GM19455 (cell line): ENCODE results near the gene SCN9A.
"Not testable (repeated sequence)": the region's sequence is repeated elsewhere in the genome, so short reads cannot be mapped to it uniquely, and the experiment has no call there.

ENCODE experiments used
- ATAC-seq: cut with Tn5 transposase; IDR thresholded peaks from one replicate; pipeline ENCODE4 v1.9.1; 2021; ENCODE audit not compliant: unreplicated experiment

The SCN9A gene

DNA sequence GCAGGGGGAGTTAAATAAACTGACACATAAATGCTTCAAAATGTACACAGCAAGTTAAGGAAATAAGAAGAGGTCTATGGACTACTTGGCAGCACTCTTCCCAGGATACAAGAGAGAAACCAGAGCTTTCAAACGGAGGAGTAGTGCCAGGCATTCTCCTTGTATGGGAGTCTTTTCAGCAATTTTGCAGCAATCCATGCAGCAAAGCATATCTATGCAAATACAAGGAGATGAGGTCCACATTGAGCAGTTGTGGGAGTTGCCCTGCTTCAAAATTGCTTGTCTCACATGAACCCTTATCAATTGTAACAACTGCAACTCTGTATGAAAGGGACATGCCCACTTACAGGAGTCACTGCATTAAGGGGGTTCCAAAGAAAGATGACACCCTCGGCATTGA is 37.8 kb downstream of the SCN9A start:
- no peak for ATAC-seq

GRCh38 chr2:166335284-166335683 is 40.5 kb downstream of the SCN9A start:
- no peak for ATAC-seq

- ATAC-seq, result no peak
Measured at GRCh38 chr2:166334805-166335204, 40.9 kb downstream of the SCN9A start.

DNA sequence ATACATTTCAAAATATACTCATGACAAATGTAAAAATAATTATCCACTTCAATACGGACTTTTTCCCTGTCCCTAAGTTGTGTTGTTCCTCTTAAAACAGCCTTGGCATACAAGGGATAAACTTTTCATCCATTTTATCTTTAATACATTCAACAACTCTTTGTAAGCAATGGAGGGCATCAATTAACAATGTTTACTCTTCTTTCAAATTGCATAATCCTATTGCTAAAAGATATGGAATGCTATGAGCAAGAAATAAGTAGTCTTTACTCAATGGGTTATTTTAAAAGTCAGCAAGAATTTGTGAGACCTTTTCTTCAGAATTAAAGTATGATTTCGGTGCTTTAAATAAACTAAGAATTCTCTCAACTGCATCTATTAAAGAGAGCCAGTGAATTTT is 41.9 kb downstream of the SCN9A start:
- no peak for ATAC-seq

DNA sequence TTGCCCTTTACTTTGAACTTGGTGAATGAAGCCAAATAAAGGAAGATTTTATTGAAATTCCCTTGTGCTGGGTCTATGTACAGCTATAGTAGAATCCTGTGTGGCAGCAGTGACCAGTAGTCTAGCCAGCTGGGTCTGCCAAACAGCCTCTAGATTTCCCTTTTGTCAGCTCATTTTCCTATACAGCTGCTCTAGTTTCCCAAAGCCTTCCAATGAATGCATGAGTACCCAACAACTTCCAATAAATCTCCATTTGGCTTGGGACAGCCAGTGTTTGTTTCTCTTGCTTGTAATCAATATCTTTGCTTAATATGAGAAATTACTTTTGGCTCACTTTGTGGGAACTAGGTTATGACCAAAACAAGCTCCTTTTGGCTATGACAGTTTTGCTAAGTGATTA is 43.6 kb downstream of the SCN9A start:
- ATAC-seq, result no peak

DNA sequence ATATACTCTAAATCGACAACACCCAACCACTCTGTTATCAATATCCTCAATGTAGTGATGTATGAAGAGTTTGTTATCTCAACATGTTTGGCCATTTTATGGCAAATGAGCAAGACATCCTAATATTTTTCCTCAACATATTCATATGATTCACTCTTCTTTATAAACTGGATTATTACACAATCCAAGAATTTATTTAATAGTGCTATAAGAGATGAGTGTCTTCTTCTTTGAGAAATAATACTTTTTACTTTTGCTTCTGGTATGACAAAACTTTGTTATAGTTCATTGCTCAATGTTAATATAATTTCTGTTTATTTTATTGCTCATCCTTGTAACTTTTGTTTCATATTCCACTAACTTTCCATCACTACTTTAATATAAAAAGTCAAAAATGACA is 44.3 kb downstream of the SCN9A start:
- ATAC-seq, result no peak

- no peak for ATAC-seq
Measured at GRCh38 chr2:166329465-166329864, 46.3 kb downstream of the SCN9A start.

DNA sequence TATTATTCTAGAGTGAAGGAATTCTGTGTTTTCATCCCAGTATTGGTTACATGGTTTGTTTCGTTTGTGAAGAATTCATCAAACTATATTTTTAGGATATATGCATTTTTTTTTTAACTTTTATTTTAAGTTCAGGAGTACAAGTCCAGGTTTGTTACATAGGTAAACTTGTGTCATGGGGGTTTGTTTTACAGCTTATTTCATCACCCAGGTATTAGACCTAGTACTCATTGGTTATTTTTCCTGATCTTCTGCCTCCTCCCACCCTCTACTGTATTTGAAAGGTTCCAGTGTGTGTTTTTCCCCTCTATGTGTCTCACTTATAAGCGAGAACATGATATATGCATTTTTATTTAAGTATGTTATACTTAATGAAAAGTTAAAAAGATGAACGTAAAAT is 47.6 kb downstream of the SCN9A start:
- no peak for ATAC-seq

GRCh38 chr2:166321076-166321475 is 54.7 kb downstream of the SCN9A start:
- no peak for ATAC-seq

DNA sequence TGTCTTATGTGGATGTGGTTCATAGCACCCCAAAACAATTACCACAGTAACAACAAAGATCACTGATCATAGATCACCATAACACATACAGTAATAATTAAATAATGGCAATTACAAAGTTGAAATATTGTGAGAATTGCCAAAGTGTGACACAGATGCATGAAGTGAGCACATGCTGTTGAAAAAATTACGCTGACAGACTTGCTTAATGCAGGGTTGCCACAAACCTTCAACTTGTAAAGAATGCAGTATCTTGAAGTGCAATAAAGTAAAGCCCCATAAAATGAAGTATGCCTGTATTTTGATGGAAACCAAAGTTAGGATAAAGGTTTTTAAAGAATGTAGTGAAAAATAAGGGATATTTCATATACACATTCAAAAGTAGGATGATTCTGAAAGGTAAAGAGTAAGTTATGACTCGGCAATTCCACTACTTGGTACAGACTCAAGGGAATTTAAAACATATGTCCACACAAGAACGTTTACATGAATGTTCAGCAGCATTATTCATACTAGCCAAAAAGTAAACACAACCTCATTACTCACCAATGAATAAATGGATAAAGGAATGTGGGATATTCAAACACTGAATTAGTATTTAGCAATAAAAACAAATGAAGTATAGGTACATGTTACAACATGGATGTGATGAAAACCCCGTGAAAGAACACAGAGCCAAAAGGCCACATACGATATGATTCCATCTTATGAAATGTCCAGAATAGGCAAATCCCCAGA is 61.6 kb downstream of the SCN9A start:
- ATAC-seq, result no peak

GRCh38 chr2:166312863-166313262 is 62.9 kb downstream of the SCN9A start:
- not testable (repeated sequence) for ATAC-seq

- no peak for ATAC-seq
Measured at GRCh38 chr2:166307326-166307725, 68.4 kb downstream of the SCN9A start.

DNA sequence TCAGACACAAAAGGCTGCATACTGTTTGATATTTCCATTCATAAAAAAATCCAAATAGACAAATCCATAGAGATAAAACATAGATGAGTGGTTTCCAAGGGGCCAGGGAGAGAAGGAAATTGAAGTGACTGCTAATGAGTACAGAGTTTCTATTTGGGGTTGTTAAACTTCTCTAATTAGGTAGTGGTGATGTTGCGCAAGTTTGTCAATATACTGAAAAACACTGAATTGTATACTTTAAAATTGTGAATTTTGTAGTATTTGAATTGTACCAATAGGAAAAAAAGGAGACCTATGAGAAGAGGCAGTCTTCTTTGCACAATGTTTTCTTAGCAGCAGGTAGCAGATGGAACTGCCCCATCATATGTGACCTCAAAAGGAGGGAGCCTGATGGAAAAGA is 71.1 kb downstream of the SCN9A start:
- no peak for ATAC-seq

DNA sequence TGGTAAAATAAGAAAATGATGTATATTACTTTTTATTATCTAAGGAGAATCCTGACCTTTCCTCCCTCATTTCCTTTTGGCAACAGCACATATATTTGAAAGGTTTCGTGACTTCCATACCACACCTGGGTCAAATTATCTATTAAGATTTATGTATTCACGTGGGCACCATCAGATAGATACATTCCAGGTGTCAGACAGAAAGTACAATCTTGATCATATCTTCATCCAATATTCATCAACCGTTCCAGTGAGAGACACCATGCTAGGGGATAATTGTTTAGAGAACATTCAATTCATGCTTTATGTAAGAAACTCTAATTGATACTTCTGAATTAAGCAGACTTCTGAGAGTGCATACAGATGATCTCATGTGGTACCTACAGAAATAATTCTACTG is 73.7 kb downstream of the SCN9A start:
- no peak for ATAC-seq

GRCh38 chr2:166297951-166298350 is 77.8 kb downstream of the SCN9A start:
- ATAC-seq, result no peak

DNA sequence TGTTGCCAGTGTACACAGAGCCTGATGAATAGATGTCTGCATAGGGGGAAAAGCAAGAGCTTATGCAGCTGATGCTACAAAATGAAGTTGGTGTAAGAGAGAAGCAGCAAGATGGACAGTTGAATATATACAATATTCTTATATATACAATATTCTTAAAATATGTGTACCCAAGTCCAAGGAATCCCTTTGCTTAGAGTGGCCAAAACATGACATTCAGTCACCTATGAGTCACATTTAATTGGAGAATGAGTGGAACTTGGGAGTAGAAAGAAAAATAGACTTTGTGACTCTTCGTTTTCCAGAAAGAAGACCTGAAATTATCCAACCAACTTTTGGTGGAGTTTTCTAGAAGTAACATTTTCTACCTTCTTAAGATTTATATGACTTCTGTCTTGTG is 81.8 kb downstream of the SCN9A start:
- ATAC-seq, result no peak

DNA sequence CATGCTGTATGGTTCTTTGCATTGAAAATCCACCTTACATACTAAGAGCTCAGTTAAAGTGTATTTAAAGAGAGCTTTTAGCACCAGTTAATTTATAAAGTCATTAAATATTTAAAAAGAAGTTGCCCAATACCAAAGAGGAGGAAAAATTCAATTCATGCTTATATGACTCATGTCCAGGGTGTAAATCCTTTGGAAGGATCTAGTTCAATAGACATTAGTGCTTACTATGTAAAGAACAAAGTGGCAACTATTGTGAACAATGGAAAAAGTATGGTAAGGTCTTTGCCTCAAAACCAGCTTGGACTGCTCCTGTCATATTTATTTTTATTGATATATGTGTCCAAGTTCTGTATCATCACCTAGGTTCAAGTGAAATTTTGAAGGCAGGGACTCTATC is 90.5 kb downstream of the SCN9A start:
- no peak for ATAC-seq

DNA sequence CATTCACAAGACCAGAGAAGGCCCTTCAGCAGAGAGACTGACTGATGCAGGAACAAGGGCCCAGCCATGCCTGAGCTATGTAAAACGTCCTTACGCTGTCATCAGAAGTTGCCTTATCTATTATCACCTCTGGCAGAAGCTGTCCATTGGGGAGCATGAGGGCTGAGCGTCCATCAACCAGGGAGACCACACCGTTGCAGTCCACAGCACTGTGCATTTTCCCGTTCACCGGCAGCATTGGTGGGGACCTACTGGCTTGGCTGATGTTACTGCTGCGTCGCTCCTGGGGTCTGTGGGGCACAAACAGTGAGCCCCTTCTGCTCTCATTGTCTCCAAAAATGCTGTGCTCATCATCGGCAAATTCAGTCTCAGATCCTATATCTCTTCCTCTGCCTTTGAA is 91.4 kb downstream of the SCN9A start:
- ATAC-seq, result no peak

GRCh38 chr2:166282154-166282553 is 93.6 kb downstream of the SCN9A start:
- ATAC-seq, result no peak

DNA sequence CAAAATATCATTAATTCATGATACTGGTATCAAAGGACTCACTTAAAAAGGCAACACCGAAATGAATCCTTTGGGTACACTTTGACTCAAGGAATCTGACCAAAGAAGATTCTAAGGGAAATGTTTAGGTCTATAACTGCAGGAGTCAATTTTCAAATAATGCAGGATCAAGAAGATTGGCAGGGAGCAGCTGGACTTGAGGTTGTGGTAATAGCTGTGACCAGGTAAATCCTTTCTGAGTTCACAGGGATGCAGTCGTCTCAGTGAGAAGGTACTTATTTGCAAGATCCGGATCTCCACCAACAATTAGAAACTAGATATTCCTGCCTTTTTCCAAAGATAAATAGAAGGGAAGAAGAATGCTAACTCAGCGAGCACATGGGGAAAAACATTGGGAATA is 96.9 kb downstream of the SCN9A start:
- ATAC-seq, result no peak

GRCh38 chr2:166270376-166270775 is 105.4 kb downstream of the SCN9A start:
- no peak for ATAC-seq

GRCh38 chr2:166269322-166269721 is 106.4 kb downstream of the SCN9A start:
- ATAC-seq, result no peak

DNA sequence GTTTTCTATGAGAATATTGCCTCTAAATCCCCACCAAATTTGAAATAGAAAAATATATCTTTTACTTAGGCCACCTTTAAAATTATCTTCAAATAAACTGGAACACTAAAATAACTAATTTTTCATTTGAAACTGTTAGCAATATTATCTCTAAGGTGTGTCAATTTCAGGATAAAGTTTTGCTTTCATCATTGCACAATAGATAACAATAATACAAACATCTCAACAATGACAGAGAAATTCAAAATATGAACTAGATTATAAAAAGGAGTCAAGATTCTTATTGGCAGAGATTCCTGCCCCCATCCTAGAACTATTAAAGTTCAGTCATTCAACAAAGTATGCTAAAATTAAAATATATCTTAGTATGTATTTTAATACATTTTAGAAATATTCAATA is 117.9 kb downstream of the SCN9A start:
- no peak for ATAC-seq
